Raji (cell line): ENCODE data around the gene DEGS1.

ENCODE experiments used
- POLR2A ChIP-seq: IDR thresholded peaks from 2 replicates; pipeline ENCODE4 v1.6.1; 2011; ENCODE audit warnings: low read depth, low read length, control low read depth; ENCODE audit not compliant: insufficient read depth

The DEGS1 gene

DNA sequence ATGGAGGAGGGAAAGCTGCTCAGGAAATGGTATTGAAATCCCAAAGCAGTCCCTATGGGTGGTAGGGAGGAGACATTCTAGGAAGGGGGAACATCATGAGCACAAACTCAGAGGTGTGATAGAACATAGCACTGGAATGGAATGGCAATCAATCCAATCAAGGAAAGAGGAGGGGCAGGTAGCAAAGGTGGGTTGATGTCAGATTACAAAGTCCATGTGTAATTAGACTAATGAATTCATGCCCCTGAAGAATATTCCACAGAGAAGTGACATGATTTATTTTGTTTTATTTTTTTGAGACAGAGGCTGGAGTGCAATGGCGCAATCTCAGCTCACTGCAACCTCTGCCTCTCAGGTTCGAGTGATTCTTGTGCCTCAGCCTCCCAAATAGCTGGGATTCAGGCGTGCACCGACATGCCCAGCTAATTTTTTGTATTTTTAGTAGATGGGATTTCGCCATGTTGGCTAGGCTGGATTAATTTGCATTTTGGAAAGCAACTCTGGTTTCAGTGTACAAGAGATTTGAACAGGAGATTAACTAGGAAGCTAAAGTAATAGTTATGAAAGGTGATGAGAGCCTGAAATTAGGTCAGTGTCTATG, 36.1 kb downstream of the DEGS1 start:
- no peak for TF ChIP-seq POLR2A

- TF ChIP-seq POLR2A = no peak
Measured at GRCh38 chr1:224219612-224220059, 36.6 kb downstream of the DEGS1 start.

GRCh38 chr1:224223819-224224714, 41.0 kb downstream of the DEGS1 start:
- TF ChIP-seq POLR2A = no peak

DNA sequence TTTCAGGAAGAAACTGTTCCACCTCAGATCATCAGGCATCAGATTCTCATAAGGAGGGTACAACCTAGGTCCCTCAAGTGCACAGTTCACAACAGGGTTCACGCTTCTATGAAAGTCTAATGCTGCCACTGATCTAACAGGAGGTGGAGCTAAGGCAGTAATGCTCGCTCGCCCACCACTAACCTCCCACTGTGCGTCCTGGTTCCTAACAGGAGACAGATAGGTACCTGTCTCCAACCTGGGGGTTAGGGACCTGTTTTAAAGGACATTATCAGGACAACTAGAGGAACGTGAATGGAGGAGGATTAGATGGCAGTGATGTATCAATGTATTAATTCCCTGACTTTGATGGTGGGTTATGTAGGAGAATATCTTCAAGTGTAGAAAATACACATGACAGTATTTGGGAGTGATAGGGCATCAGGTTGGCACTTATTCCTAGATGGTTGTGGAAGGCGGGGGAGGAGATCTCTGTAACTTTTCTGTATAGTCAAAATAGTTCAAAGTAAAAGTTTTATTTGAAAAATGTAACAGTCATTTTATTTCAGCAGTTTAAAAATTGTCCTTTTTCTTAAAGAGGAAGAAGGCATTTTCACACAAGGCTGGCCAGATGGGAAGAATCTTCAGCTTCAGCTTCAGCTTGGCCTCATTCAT, 43.9 kb downstream of the DEGS1 start:
- TF ChIP-seq POLR2A = no peak

DNA sequence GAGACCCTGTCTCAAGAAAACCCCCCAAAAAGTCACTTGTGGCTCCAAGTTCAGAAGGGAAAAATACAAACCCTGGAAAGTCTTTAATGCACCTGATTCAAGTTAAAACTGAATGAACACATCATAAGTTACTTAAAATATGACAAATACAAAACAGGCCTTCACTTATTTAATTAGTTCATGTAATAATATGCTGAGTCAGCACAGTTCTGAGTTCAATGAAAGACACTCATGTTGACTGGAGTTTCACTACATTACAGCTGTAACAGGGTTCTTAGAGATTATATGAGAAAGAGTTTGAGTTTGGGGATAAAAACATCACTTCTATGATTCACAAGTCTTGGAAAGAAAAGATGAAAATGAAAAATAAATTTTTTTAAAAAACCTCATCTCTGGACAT, 51.0 kb downstream of the DEGS1 start:
- TF ChIP-seq POLR2A = no peak

- no peak for TF ChIP-seq POLR2A
Measured at GRCh38 chr1:224235813-224236493, 52.9 kb downstream of the DEGS1 start.

- TF ChIP-seq POLR2A = no peak
Measured at GRCh38 chr1:224237119-224237881, 54.3 kb downstream of the DEGS1 start.

- no peak for TF ChIP-seq POLR2A
Measured at GRCh38 chr1:224238212-224238611, 55.2 kb downstream of the DEGS1 start.

GRCh38 chr1:224238756-224239155, 55.7 kb downstream of the DEGS1 start:
- TF ChIP-seq POLR2A = no peak
